HepG2 (cell line): ENCODE measurements around the gene AFF1. TPM values are rescaled to one million over a fixed set of nuclear protein-coding genes. Genes with fewer than 3 reads are reported as not detected.
A peak's percentile ranks its signal among the peaks of the same experiment; 100 is the strongest.

Experiments used
- AHDC1 ChIP-seq: sonication (generic); formaldehyde crosslinking; IDR thresholded peaks from 2 replicates; pipeline ENCODE4 v1.5.1; 2020; ENCODE audit warnings: mild to moderate bottlenecking, missing genetic modification reagents, borderline replicate concordance
- BATF2 ChIP-seq: sonication (generic); formaldehyde crosslinking; IDR thresholded peaks from 2 replicates; pipeline ENCODE4 v1.8.0; 2022; ENCODE audit warnings: mild to moderate bottlenecking, missing genetic modification reagents, moderate library complexity
- CENPT ChIP-seq: sonication (generic); formaldehyde crosslinking; IDR thresholded peaks from 2 replicates; pipeline ENCODE4 v1.8.0; 2022; ENCODE audit warnings: low read depth, mild to moderate bottlenecking, moderate library complexity, missing genetic modification reagents
- GABPA ChIP-seq, 2 experiments: IDR thresholded peaks; 2 replicates each; pipeline ENCODE4 v1.6.1; 2011 to 2016; ENCODE audit warnings: low read depth in 2 of 2, low read length in 1 of 2, missing biosample characterization in 1 of 2, missing genetic modification characterization in 1 of 2
- HOXA5 ChIP-seq: sonication (generic); formaldehyde crosslinking; IDR thresholded peaks from 2 replicates; pipeline ENCODE4 v1.4.0; 2020; ENCODE audit warnings: missing genetic modification reagents
- MED1 ChIP-seq: sonication (generic); formaldehyde crosslinking; IDR thresholded peaks from 2 replicates; pipeline ENCODE4 v1.4.0; 2020; ENCODE audit warnings: missing genetic modification reagents
- MIXL1 ChIP-seq: IDR thresholded peaks from 2 replicates; pipeline ENCODE4 v1.6.1; 2016
- NFYB ChIP-seq: sonication (generic); formaldehyde crosslinking; IDR thresholded peaks from 2 replicates; pipeline ENCODE4 v1.4.0; 2020; ENCODE audit warnings: missing genetic modification reagents
- PCBP2 ChIP-seq: fragments of 200-400 bp; formaldehyde crosslinking; optimal IDR thresholded peaks from 2 replicates; pipeline ENCODE3; 2018; ENCODE audit warnings: low read length, low read depth; ENCODE audit not compliant: poor library complexity, severe bottlenecking
- PHF5A ChIP-seq: IDR thresholded peaks from one replicate; pipeline ENCODE4 v1.6.1; 2018; ENCODE audit warnings: low read depth, missing genetic modification reagents; ENCODE audit not compliant: unreplicated experiment
- RELA ChIP-seq: sonication (generic); formaldehyde crosslinking; IDR thresholded peaks from 2 replicates; pipeline ENCODE4 v1.4.0; 2020; ENCODE audit warnings: missing genetic modification reagents
- STAT5B ChIP-seq: sonication (generic); formaldehyde crosslinking; IDR thresholded peaks from 2 replicates; pipeline ENCODE4 v1.4.0; 2020; ENCODE audit warnings: missing genetic modification reagents
- THAP8 ChIP-seq: sonication (generic); formaldehyde crosslinking; IDR thresholded peaks from 2 replicates; pipeline ENCODE4 v1.5.1; 2020; ENCODE audit warnings: missing genetic modification reagents, mild to moderate bottlenecking, borderline replicate concordance
- U2AF1 ChIP-seq: fragments of 200-400 bp; formaldehyde crosslinking; optimal IDR thresholded peaks from 2 replicates; pipeline ENCODE3; 2017; ENCODE audit warnings: mild to moderate bottlenecking, low read depth, low read length
- ZBTB42 ChIP-seq: sonication (generic); formaldehyde crosslinking; IDR thresholded peaks from 2 replicates; pipeline ENCODE4 v1.5.0; 2020; ENCODE audit warnings: mild to moderate bottlenecking, missing genetic modification reagents
- ZFP62 ChIP-seq: sonication (generic); formaldehyde crosslinking; IDR thresholded peaks from 2 replicates; pipeline ENCODE4 v1.4.0; 2020; ENCODE audit warnings: missing genetic modification reagents
- ZMAT3 ChIP-seq: sonication (generic); formaldehyde crosslinking; conservative IDR thresholded peaks from 2 replicates; pipeline ENCODE4 v1.7.0; 2021; ENCODE audit warnings: missing genetic modification reagents
- ZNF382 ChIP-seq: sonication (generic); formaldehyde crosslinking; IDR thresholded peaks from 2 replicates; pipeline ENCODE4 v1.5.0; 2020; ENCODE audit warnings: missing genetic modification reagents, mild to moderate bottlenecking, borderline replicate concordance
- ZNF557 ChIP-seq: sonication (generic); formaldehyde crosslinking; IDR thresholded peaks from 2 replicates; pipeline ENCODE4 v1.4.0; 2020; ENCODE audit warnings: missing genetic modification reagents
- ZSCAN5A ChIP-seq: sonication (generic); formaldehyde crosslinking; IDR thresholded peaks from 2 replicates; pipeline ENCODE4 v1.8.0; 2022; ENCODE audit warnings: mild to moderate bottlenecking, missing genetic modification reagents, borderline replicate concordance
- polyA plus RNA-seq, 8 experiments: library from polyadenylated mRNA; depleted of rRNA in 3 of 8; stranded (reverse) in 7 of 8; unstranded in 1 of 8; fragments of >200 nt; fragmentation: Illumina TruSeq in 4 of 8; extraction: Trizol in 4 of 8; gene quantifications; 2 replicates each; pipeline versions ENCODE4 v1.2.1 to v1.2.3, GENCODE V29; 2011 to 2016; ENCODE audit warnings: low read depth in 4 of 8, missing spikeins in 1 of 8, mixed read lengths in 1 of 8; ENCODE audit not compliant: insufficient read depth in 1 of 8
- total RNA-seq, 5 experiments: library from RNA; depleted of rRNA; stranded (reverse); fragments of >200 nt; fragmentation: Illumina TruSeq; extraction: Trizol; gene quantifications; 2 replicates each; pipeline ENCODE4 v1.2.3, GENCODE V29; 2016; ENCODE audit warnings: low read depth in 1 of 5

Gene AFF1
- total and polyA plus RNA-seq, 2 of the 13 experiments (the other 11 are each of a cell fraction or from before 2014, with no cell fraction given) = 15.5 to 15.9 TPM

GRCh38 chr4:87006676-87007527 lies 72.1 kb downstream of the AFF1 start (continued):
- TF ChIP-seq BATF2 (CRISPR knock-in tag) (peak; percentile 66), CENPT (CRISPR knock-in tag) (no peak), MED1 (CRISPR knock-in tag) (peak; percentile 63), ZNF382 (CRISPR knock-in tag) (no peak), PHF5A (CRISPR knock-in tag) (peak; percentile 48), PCBP2 (no peak), U2AF1 (peak; percentile 66), THAP8 (CRISPR knock-in tag) (no peak), ZBTB42 (CRISPR knock-in tag) (peak; percentile 87; the same call in 1 of the 2 replicates), NFYB (peak; percentile 75), HOXA5 (CRISPR knock-in tag) (peak; percentile 85; the same call in 1 of the 2 replicates), MIXL1 (CRISPR knock-in tag) (no peak; the same call in 1 of the 2 replicates), RELA (CRISPR knock-in tag) (no peak), ZFP62 (CRISPR knock-in tag) (no peak), ZMAT3 (CRISPR knock-in tag) (no peak), STAT5B (no peak), GABPA (IDR thresholded peaks at IDR 0.05; ENCODE audit: low read depth, low read length) (no peak), GABPA (CRISPR knock-in tag; IDR thresholded peaks at IDR 0.05; ENCODE audit: low read depth) (peak; percentile 20; the same call in 1 of the 2 replicates), AHDC1 (0 out of 2 replicates have a peak, but pooled peaks have one; percentile 4), ZNF557 (CRISPR knock-in tag) (no peak; the same call in 1 of the 2 replicates), ZSCAN5A (no peak)
